Activated B cell treated with CpG ODN at 0.5 μM for 24 hours (primary cell): ENCODE measurements around the gene PRDM16. TPM values are rescaled to one million over a fixed set of nuclear protein-coding genes. Genes with fewer than 3 reads are reported as not detected.

Experiments
- ATAC-seq: fragments of 200-7000 bp; cut with Tn5 transposase; one replicate; pipeline ENCODE4 v1.10.0; 2021; ENCODE audit warnings: low read depth, mild to moderate bottlenecking, moderate library complexity
- CTCF ChIA-PET: fragments of 350-600 bp; sonication (Branson Sonifier 250); formaldehyde crosslinking; loops from one replicate; lab custom pipeline; 2021; ENCODE audit warnings: antibody characterized with exemption; lab: Charles Lee
- POLR2A ChIA-PET: fragments of 350-600 bp; sonication (Branson Sonifier 250); formaldehyde crosslinking; loops from one replicate; lab custom pipeline; 2021; ENCODE audit warnings: antibody characterized with exemption; lab: Charles Lee
- DNase-seq: peaks from one replicate; pipeline ENCODE4 v3.0.0; 2022
- H3K27ac Mint-ChIP-seq: one replicate; pipeline ENCODE4 v1.8.0; 2020; ENCODE audit warnings: mixed read lengths
- H3K27me3 Mint-ChIP-seq: one replicate; pipeline ENCODE4 v1.8.0; 2021; ENCODE audit warnings: mixed read lengths
- H3K36me3 Mint-ChIP-seq: one replicate; pipeline ENCODE4 v1.8.0; 2021; ENCODE audit warnings: low read depth, mixed read lengths
- H3K4me1 Mint-ChIP-seq: one replicate; pipeline ENCODE4 v1.8.0; 2021; ENCODE audit warnings: mixed read lengths
- H3K4me3 Mint-ChIP-seq: one replicate; pipeline ENCODE4 v1.8.0; 2020; ENCODE audit warnings: mild to moderate bottlenecking, mixed read lengths
- H3K9me3 Mint-ChIP-seq: one replicate; pipeline ENCODE4 v1.8.0; 2020; ENCODE audit warnings: mixed read lengths
- CTCF ChIP-seq: fragments of 200-600 bp; IDR thresholded peaks from one replicate; pipeline ENCODE4 v1.8.0; 2022; ENCODE audit warnings: antibody characterized with exemption, mild to moderate bottlenecking
- intact Hi-C: fragments of 100-400 bp; cut with micrococcal nuclease; formaldehyde crosslinking; loops from one replicate; pipeline ENCODE4 v1.15.1; 2024
- total RNA-seq: library from RNA; stranded (reverse); gene quantifications from 2 replicates; pipeline ENCODE4 v1.2.3, GENCODE V29; 2022

PRDM16 gene
- total RNA-seq, 1 donor from 2014 or later, result not detected

DNA sequence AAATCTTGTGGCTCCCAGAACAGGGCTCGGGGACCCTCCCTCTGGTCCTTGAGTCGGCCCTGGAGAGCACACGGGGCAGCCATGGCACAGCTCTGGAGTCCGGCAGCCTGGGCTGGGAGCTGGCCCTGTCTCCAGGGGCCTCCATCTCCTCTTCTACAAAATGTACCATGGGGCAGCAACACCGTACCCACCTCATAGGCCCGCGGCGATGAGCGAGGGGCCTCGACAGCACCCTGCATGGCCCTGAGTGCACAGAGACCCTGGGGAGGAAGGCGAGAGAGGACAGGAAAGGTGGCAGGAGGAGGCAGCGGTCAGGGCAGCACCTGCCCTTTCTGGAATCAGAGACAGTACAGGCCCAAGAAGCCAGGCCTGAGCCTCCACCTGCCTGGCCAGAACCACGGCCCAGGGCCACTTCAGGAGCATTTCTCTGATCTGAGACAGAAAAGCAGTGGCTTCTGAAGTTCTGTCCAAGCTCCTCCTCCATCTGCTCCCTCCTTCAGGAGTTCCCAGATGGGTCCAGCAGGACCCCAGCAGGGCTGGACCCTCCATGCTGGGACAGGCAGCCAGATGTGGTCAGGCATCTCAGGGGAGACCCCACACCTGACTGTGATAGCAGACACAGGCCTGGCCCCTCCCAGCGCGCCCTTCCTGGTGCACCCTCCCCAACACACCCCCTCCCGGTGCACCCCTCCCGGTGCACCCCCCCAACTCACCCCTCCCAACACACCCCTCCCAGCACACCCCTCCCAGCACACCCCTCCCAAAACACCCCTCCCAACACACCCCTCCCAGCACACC is 309.6 kb downstream of the PRDM16 start:
- Mint-ChIP-seq H3K4me3 (no peak overlapping the region), H3K27me3 (peaks cover 8% of the 10 kb centered on the region), H3K4me1 (no peaks in the 10 kb centered on the region), H3K27ac (no peak overlapping the region), H3K36me3 (no peaks in the 10 kb centered on the region), H3K9me3 (no peaks in the 10 kb centered on the region)
- ChIA-PET CTCF (no interaction called here), POLR2A (no interaction called here)
- TF ChIP-seq CTCF, result no peak
- DNase-seq (no peak), ATAC-seq (no peak)
- intact Hi-C loops, result no loop called here

DNA sequence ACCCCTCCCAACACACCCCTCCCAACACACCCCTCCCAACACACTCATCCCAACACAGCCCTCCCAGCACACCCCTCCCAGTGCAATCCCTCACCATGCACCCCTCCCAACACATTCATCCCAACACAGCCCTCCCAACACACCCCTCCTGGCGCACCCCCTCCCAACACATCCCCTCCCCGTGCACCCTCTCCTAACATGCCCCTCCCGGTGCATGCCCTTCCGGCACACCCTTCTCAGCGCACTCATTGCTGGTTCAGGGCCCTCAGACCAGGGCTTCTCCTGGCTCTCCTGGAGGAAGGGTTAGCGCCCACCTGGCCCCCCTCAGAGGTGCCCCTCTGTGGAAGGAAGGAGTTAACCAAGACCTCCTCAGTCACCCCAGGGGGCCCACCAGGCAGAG is 310.9 kb downstream of the PRDM16 start:
- Mint-ChIP-seq H3K27me3 (peaks cover 10% of the 10 kb centered on the region), H3K4me1 (no peaks in the 10 kb centered on the region), H3K36me3 (no peaks in the 10 kb centered on the region), H3K4me3 (no peak overlapping the region), H3K27ac (no peak overlapping the region), H3K9me3 (no peaks in the 10 kb centered on the region)
- ATAC-seq (no peak), DNase-seq (no peak)
- TF ChIP-seq CTCF, result no peak
- CTCF ChIA-PET, result no interaction called here
- intact Hi-C loops, result no loop called here
- POLR2A ChIA-PET, result no interaction called here

- ATAC-seq (no peak), DNase-seq (no peak)
- no peak overlapping the region for H3K27ac Mint-ChIP-seq
- H3K9me3 Mint-ChIP-seq, result no peaks in the 10 kb centered on the region
- CTCF ChIA-PET, result no interaction called here
- no peak for TF ChIP-seq CTCF
- POLR2A ChIA-PET, result no interaction called here
- no peaks in the 10 kb centered on the region for H3K36me3 Mint-ChIP-seq
- H3K4me1 Mint-ChIP-seq, result no peaks in the 10 kb centered on the region
- peaks cover 10% of the 10 kb centered on the region for H3K27me3 Mint-ChIP-seq
- no peak overlapping the region for H3K4me3 Mint-ChIP-seq
- intact Hi-C loops, result no loop called here
Measured at GRCh38 chr1:3380469-3380868, 311.5 kb downstream of the PRDM16 start.

DNA sequence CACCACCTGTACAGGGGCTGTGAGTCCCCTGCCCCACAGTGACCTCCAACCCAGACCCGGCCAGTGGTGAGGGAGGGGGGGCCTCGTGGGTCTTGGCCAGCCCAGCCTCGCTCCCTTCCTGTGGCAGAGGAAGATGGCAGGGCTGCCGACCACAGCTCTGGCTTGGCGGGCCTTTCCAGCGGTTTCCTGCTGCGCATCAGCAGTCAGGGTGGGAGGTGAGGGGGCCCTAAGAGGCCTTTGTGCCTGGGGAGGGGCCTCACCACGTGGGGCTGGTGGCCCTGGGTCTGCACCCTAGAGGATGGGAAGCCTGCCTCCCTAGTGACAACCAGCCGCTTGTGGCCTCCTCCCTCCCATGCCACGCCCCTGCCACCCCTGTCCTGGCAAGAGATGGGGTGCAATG is 312.9 kb downstream of the PRDM16 start:
- TF ChIP-seq CTCF, result no peak
- Mint-ChIP-seq H3K9me3 (no peaks in the 10 kb centered on the region), H3K36me3 (no peaks in the 10 kb centered on the region), H3K4me3 (no peak overlapping the region), H3K27ac (no peak overlapping the region), H3K4me1 (no peaks in the 10 kb centered on the region), H3K27me3 (peaks cover 4% of the 10 kb centered on the region)
- DNase-seq (no peak), ATAC-seq (no peak)
- CTCF ChIA-PET, result no interaction called here
- POLR2A ChIA-PET, result no interaction called here
- intact Hi-C loops, result no loop called here

DNA sequence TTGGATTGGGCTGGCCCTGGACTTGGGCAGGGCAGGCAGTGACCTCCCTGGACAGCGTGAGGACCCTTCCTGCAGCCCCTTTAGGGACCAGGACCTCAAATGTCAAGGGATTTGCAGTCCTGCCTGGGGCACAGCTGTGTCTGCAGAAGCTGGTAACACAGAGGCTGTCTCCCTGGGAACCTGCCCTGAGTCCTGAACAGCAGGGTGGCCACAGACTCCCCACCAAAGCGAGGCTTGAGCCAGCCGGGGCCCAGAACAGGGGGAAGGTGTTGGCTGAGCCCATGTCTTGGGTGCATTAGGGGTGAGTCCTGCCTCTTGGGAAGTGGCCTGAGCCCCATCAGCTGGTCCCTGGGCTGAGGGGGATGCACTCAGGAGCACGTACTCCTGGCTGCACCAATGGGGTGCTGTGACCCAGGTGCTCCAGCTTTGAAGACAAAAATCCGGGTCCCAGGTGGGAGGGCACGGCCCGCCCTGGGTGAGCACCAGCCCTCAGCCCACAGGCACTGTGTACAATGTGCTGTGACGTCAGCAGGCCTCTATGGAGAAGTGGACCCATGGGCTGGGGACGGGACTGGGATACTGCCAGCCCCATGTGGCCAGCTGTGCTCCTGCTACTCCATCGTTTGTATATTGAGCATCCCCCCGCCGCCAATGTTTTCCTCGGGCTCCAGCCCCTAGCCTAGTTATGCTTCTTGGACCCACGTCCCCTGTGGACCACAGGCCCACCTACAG is 313.5 kb downstream of the PRDM16 start:
- no peak overlapping the region for H3K27ac Mint-ChIP-seq
- POLR2A ChIA-PET, result no interaction called here
- H3K27me3 Mint-ChIP-seq, result peaks cover 4% of the 10 kb centered on the region
- intact Hi-C loops, result no loop called here
- no peak overlapping the region for H3K4me3 Mint-ChIP-seq
- H3K4me1 Mint-ChIP-seq, result no peaks in the 10 kb centered on the region
- ATAC-seq (no peak), DNase-seq (no peak)
- CTCF ChIA-PET, result no interaction called here
- no peaks in the 10 kb centered on the region for H3K9me3 Mint-ChIP-seq
- H3K36me3 Mint-ChIP-seq, result no peaks in the 10 kb centered on the region
- no peak for TF ChIP-seq CTCF
